OCI-LY1 (cell line): ENCODE data around the gene KLHDC9.

ENCODE experiments used
- H2AFZ ChIP-seq: fragments of 200-600 bp; sonication (generic), shearing (Covaris generic); 2 replicates; pipeline ENCODE4 v1.6.0; 2014; ENCODE audit warnings: antibody characterized with exemption, mild to moderate bottlenecking, low read length
- H3F3A ChIP-seq: fragments of 200-600 bp; sonication (generic), shearing (Covaris generic); 2 replicates; pipeline ENCODE4 v1.6.0; 2014; ENCODE audit warnings: mild to moderate bottlenecking, antibody characterized with exemption, low read length, moderate library complexity; ENCODE audit not compliant: insufficient read depth
- H3K27ac ChIP-seq: fragments of 200-600 bp; sonication (generic); 2 replicates; pipeline ENCODE4 v1.5.1; 2014; ENCODE audit warnings: low read length, mixed run types, mild to moderate bottlenecking, low read depth; ENCODE audit not compliant: poor library complexity, severe bottlenecking
- H3K27me3 ChIP-seq: fragments of 200-600 bp; sonication (generic); 2 replicates; pipeline ENCODE4 v1.6.0; 2014; ENCODE audit warnings: antibody characterized with exemption, mild to moderate bottlenecking, low read length, moderate library complexity; ENCODE audit not compliant: insufficient read depth
- H3K36me3 ChIP-seq: fragments of 200-600 bp; sonication (generic); 2 replicates; pipeline ENCODE4 v1.6.1; 2014; ENCODE audit warnings: mild to moderate bottlenecking, antibody characterized with exemption, low read length, moderate library complexity, mixed read lengths; ENCODE audit not compliant: insufficient read depth
- H3K4me1 ChIP-seq: fragments of 200-600 bp; sonication (generic); 2 replicates; pipeline ENCODE4 v1.5.1; 2014; ENCODE audit warnings: mild to moderate bottlenecking, low read length, moderate library complexity; ENCODE audit not compliant: insufficient read depth, severe bottlenecking
- H3K4me2 ChIP-seq: fragments of 200-600 bp; sonication (generic), shearing (Covaris generic); 2 replicates; pipeline ENCODE4 v1.6.1; 2014; ENCODE audit warnings: low read length
- H3K4me3 ChIP-seq: fragments of 200-600 bp; sonication (generic); 2 replicates; pipeline ENCODE4 v1.5.1; 2014; ENCODE audit warnings: low read length, low read depth, mild to moderate bottlenecking, mixed read lengths; ENCODE audit not compliant: poor library complexity, severe bottlenecking
- H3K79me2 ChIP-seq: fragments of 200-600 bp; shearing (Covaris generic); 2 replicates; pipeline ENCODE4 v1.6.1; 2016; ENCODE audit warnings: mixed run types, low read length, mixed read lengths; ENCODE audit not compliant: insufficient read depth
- H3K9ac ChIP-seq: fragments of 200-600 bp; sonication (generic), shearing (Covaris generic); 2 replicates; pipeline ENCODE4 v1.6.1; 2014; ENCODE audit warnings: mild to moderate bottlenecking, low read length, mixed read lengths
- H3K9me2 ChIP-seq: fragments of 200-600 bp; sonication (generic), shearing (Covaris generic); 2 replicates; pipeline ENCODE4 v1.6.1; 2014; ENCODE audit warnings: low read depth, mild to moderate bottlenecking, low read length, mixed read lengths
- H3K9me3 ChIP-seq: fragments of 200-600 bp; shearing (Covaris generic); 2 replicates; pipeline ENCODE4 v1.6.1; 2014; ENCODE audit warnings: low read length, mixed read lengths
- H4K20me1 ChIP-seq: fragments of 200-600 bp; sonication (generic), shearing (Covaris generic); 2 replicates; pipeline ENCODE4 v1.6.0; 2016; ENCODE audit warnings: mild to moderate bottlenecking, low read length; ENCODE audit not compliant: insufficient read depth
- CTCF ChIP-seq: fragments of 200-600 bp; sonication (generic), shearing (Covaris generic); IDR thresholded peaks from 2 replicates; pipeline ENCODE4 v1.5.1; 2017; ENCODE audit warnings: mild to moderate bottlenecking, antibody characterized with exemption, low read length, moderate library complexity, mixed read lengths
- EZH2 ChIP-seq: fragments of 200-600 bp; sonication (generic), shearing (Covaris generic); IDR thresholded peaks from 2 replicates; pipeline ENCODE4 v1.8.0; 2017; ENCODE audit warnings: borderline replicate concordance, mixed run types, mild to moderate bottlenecking, antibody characterized with exemption, low read length, moderate library complexity, mixed read lengths

KLHDC9 gene

GRCh38 chr1:161080441-161081405 is 17.4 kb upstream of the KLHDC9 start:
- no peak overlapping the region for H3K27ac ChIP-seq
- H3K9me3 ChIP-seq = no peaks in the 10 kb centered on the region
- no peaks in the 10 kb centered on the region for H3K36me3 ChIP-seq
- H3F3A ChIP-seq = no peaks in the 10 kb centered on the region
- no peaks in the 10 kb centered on the region for H4K20me1 ChIP-seq
- H3K4me1 ChIP-seq = no peaks in the 10 kb centered on the region
- H3K9ac ChIP-seq = no peak overlapping the region
- no peak overlapping the region for H2AFZ ChIP-seq
- no peaks in the 10 kb centered on the region; the same call in 1 of the 2 replicates for H3K27me3 ChIP-seq
- no peak overlapping the region for H3K4me2 ChIP-seq
- no peaks in the 10 kb centered on the region for H3K9me2 ChIP-seq
- no peak overlapping the region for H3K4me3 ChIP-seq
- no peaks in the 10 kb centered on the region for H3K79me2 ChIP-seq
- TF ChIP-seq CTCF (no peak), EZH2 (no peak)

- H3K9me3 ChIP-seq = no peaks in the 10 kb centered on the region
- H3K4me2 ChIP-seq = no peak overlapping the region
- no peaks in the 10 kb centered on the region for H3K36me3 ChIP-seq
- H4K20me1 ChIP-seq = no peaks in the 10 kb centered on the region
- H3K4me1 ChIP-seq = no peaks in the 10 kb centered on the region
- H3K79me2 ChIP-seq = no peaks in the 10 kb centered on the region
- TF ChIP-seq EZH2 (no peak), CTCF (no peak)
- H3K9ac ChIP-seq = no peak overlapping the region
- no peaks in the 10 kb centered on the region; the same call in 1 of the 2 replicates for H3K27me3 ChIP-seq
- H3K9me2 ChIP-seq = no peaks in the 10 kb centered on the region
- H3F3A ChIP-seq = no peaks in the 10 kb centered on the region
- H2AFZ ChIP-seq = no peak overlapping the region
- no peak overlapping the region for H3K4me3 ChIP-seq
- H3K27ac ChIP-seq = no peak overlapping the region
Measured at GRCh38 chr1:161081519-161081918, 16.6 kb upstream of the KLHDC9 start.

GRCh38 chr1:161082483-161082882 is 15.7 kb upstream of the KLHDC9 start:
- no peak overlapping the region for H2AFZ ChIP-seq
- H3K9ac ChIP-seq = no peak overlapping the region
- H3K9me3 ChIP-seq = no peaks in the 10 kb centered on the region
- no peaks in the 10 kb centered on the region for H3F3A ChIP-seq
- no peaks in the 10 kb centered on the region; the same call in 1 of the 2 replicates for H3K27me3 ChIP-seq
- TF ChIP-seq CTCF (no peak), EZH2 (no peak)
- no peaks in the 10 kb centered on the region for H3K9me2 ChIP-seq
- H3K4me2 ChIP-seq = no peak overlapping the region
- H3K4me3 ChIP-seq = no peak overlapping the region
- H3K4me1 ChIP-seq = no peaks in the 10 kb centered on the region
- no peaks in the 10 kb centered on the region for H3K79me2 ChIP-seq
- H3K27ac ChIP-seq = no peak overlapping the region
- H4K20me1 ChIP-seq = no peaks in the 10 kb centered on the region
- no peaks in the 10 kb centered on the region for H3K36me3 ChIP-seq
